Central memory CD4-positive, alpha-beta T cell (primary cell): ENCODE results near the gene C6orf136.
A peak's percentile ranks its signal among the peaks of the same experiment; 100 is the strongest.
"Not testable (repeated sequence)": the region's sequence is repeated elsewhere in the genome, so short reads cannot be mapped to it uniquely, and the experiment has no call there.

ENCODE experiments used
- DNase-seq: peaks from one replicate; pipeline ENCODE4 v3.0.0; 2022

C6orf136 gene

GRCh38 chr6:30664994-30665767 is 18.2 kb downstream of the C6orf136 start:
- DNase-seq = no peak

DNA sequence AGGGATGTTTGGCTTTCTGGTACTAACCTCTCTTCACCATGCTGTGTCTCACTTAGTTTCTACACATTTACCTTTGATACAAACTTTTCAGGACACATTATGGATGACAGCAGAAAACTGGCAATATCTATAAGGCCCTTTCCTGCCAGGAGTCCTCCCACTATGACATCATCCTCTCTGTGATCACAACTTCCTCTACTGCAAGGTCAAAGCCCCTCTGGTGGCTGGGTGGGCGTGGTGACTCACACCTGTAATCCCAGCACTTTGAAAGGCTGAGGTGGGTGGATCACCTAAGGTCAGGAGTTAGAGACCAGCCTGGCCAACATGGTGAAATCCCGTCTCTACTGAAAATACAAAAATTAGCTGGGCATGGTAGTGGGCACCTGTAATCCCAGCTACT is 19.4 kb downstream of the C6orf136 start:
- not testable (repeated sequence) for DNase-seq

DNA sequence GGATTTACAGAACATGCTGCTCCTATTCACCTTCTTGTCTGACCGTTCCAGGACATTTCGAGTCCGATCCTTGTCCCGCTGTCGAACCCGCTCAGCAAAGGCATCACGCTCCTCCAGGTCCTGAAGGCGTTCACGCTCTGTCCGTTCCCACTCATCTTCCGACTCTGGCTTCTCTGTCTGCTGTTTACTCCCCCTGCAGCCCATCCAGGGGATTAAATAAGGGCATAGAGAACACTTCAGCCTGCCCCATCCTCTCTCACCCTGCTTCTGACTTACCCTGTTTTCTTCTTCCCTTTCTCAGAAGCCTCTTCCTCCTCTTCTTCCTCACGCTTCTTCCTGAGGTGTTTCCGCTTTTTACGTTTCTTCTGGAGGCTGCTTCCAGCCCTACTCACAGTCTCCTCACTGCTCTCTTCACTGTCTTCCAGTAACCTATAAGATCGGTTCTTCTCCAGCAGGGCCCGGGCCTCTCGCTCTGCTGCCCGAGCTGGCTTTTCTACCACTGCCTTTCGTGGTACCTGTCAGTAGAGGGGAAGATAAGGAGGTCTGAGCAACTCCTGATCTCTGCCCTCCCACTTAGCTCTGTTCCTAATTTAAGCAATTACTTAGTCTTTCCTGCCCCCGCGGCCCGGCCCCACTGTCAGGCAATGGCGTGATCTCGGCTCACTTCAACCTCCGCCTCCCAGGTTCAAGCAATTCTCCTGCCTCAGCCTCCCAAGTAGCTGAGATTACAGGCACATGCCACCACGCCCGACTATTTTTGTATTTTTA is 24.0 kb downstream of the C6orf136 start:
- no peak for DNase-seq

- peak; percentile 84 for DNase-seq
These were observed 25.7 kb downstream of the C6orf136 start, which contains the start of gene DHX16 for GRCh38 chr6:30672445-30673253. TSS of gene DHX16 (minus strand) at chr6:30673006. CDS start at chr6:30672841, 165 bp downstream.

DNA sequence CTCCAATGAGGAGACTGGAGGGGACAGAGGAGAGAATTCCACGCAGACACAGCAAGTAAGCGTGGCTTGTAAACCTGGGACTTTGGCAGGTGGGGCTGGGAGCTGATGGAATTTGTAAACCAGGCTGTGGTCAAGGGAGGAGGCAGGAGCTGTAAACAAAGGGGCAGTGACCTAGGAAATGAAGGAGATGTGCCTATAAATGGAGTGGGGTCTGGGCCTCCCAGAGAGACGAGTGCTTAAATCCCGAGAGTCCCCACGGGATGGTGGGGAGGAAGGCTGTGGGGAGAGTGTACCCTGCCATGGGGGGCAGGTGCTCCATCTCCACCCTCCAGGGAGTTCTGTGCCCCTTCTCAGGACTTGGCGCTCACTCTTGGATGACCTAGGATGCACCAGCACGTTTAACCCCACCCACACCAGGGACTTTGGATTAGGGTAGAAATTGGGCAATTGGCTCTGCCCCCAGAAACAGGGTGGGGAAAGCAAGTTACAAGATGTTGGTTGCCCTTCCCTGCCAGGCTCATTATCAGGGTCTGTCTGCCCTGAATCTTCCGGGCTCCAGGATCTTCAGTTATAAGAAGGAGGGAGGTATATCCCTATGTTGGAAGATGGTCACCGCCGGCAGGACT is 29.8 kb downstream of the C6orf136 start:
- DNase-seq = no peak

DNA sequence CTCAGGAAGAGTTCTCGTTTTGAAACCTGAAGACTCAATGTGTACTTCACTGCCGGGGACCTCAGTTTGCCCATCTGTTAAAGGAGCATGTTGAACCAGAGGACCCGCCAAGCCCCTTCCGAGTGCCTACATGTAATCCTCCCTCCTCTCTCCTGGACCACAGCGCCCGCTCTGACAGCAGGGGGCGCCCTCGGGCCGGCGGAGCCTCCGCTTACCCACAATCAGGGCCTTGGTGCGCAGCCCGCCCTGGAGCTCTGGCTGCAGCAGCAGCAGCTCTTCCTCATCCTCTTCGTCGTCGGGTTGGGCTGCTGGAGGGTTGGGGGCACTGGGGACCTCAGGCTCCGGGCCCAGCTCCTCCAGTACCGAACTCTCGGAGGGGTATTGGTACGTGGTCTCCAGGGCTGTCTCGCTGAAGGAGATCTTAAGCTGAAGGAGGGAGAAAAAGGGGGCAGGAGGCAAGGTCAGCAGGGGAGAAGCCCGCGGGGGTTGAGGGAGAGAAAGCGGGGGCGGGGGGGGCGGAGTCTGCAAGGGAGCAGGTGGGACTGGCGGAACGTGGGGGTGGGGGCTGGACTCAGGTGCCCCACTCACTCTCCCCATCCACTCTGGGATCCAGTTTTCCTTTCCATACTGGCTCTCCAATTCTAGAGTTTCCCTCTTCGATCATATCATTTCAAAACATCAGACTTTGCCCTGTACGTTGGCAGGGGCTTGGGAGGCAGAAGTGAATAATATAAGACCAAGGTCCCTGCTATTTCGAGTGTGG is 32.2 kb downstream of the C6orf136 start:
- peak; percentile 87 for DNase-seq

DNA sequence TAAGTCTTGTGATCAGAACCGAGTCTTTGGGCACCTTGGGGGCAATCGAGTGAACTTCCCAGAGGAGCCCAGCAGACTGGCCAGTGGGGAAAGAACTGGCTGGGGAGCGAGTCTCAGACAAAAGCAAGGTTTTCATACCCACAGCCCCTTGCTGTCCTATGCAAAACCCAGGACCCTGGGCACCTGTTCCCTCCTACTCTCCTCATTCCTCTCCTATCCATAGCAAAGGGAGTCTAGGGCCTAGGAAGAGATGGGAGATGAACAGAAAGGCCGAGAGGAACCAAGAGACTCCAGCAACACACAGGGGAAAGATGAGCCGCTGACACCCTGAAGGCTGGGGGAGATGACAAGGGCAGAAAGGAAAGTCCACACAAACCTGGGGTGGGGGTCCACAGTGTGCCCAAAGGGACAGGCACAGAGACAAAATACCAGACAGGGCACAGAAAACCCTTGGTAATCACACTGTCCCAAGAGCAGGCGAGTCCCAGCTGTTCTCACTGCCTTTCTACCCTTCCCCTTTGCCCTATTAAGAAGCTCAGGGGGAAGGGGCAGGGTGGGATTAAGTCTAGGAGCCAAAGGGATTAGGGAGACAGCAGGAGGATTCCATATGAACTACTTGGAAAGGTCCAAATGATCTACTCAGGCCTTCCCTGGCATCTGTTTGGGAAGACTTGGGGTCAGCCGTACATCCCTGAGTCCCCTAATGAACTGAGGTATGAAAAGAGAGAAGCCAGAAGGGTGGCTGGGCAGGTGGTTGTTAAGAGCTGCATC is 33.0 kb downstream of the C6orf136 start:
- no peak for DNase-seq

- DNase-seq = no peak
These were observed 34.8 kb downstream of the C6orf136 start for GRCh38 chr6:30681766-30682142.

- peak; percentile 91 for DNase-seq
These were observed 35.5 kb downstream of the C6orf136 start for GRCh38 chr6:30682143-30683117.

DNA sequence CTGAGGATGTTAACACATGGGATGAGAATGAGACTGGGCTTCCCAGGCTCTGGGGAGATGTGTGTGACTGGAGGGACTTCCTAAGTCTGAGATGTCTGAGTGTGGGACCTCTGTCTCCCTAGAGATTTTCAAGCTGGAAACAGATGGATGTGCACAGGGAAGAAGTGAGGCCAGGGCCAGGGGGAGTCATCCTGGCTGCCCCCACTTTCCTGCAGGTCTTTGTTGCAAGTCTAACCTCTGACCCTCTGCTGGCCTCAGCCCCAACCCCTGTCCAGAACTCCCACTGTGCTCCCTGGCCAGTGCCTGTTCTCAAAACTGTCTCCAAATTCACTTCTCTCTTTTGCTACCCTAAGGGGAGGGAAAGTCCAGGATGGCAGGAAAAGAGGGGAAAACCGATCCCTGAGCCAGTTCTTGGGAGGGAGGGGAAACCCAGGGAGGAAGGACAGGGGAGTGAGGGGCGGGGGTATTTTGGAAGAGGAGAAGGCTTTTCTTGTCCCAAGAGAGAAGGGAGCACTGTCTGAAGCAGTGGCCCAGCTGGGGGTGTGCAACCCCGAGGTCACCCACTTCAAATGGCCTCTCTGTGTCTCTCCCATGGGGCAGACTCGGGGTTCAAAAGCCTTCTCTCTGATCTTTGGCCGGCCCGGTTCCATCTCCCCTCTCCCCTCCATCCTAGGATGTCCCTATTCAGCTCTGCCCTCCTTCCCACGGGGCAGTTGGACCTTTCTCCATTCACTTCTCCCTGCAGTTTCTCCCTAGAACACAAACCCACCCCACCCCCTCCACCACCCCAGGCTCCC is 36.4 kb downstream of the C6orf136 start:
- no peak for DNase-seq

- DNase-seq = no peak
These were observed 37.0 kb downstream of the C6orf136 start for GRCh38 chr6:30683980-30684338.

DNA sequence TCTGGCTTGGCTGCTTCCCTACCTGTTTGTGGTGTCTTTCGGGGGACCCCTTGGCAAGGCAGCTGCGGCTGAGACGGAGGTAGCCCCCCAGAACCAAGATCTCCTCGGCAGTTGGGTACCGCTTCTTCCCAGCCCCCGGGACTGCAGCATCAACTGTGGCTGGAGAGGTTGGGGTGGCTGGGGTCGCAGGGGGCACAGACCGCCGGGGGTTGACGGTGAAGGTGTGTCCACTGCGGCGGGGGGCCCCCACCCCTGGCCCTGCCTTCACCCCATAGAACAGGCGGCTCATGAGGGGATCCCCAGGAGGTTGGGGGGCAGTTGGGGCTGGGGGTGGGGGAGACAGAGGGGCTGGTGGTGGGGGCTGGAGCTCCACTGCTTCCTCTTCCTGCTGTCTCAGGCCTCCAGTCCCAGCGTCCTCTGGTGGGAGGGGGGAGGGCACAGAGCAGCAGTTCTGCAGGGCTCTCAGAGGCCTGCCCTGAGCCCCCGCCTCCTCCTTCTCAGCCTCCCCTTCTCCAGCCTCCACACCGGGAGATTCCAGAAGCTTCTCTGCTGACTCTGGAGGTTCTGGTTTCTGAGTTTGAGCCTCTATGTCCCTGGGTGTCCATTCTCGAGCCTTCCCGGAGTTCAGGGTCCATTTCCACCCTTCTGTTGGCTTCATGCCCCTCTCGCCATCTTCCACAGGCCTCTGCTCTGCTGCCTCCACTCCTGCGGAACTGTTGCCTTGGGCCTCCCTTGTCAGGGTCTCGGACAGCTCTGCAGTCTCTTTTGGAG is 37.6 kb downstream of the C6orf136 start:
- DNase-seq = peak; percentile 33

DNA sequence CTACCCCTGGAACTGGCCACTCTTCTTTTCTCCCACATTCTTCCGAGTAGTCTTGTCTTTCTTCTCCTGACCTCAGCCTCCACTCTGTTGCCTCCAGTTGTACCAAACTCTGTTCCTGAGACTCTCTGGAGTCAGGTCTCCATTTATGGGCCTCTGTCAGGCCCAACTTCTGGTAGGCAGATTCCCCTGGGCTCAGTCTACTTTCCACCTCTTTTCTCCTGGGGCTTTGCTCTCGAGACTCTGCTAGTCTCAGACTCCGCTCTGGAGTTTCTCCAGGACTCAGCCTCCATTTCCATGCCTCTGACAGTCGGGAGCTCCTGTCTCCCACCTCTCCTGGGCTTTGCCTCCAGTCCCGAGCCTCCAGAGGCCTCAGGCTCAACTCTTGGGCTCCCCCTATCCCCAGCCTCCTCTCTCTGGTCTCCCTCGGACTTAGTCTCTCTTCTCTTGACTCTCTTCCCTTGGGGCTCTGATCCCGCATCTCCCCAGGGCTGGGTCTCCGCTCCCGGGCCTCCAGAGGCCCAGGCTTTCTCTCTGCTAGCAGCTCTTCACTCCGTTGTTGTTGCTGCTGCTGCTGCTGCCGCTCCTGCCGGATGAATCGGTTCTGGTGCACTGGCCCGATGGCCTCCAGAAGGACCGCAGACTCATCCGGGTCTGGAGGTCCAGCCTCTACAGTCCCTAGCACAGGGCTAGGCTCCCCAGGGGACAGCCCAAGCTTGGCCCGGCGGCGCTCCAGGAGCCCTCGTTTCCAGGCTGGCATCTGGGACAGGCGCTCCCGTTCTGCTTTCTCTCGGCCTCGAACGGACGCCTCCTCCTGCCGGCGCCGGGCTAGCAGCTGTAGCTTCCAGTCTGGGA is 38.5 kb downstream of the C6orf136 start:
- no peak for DNase-seq

DNA sequence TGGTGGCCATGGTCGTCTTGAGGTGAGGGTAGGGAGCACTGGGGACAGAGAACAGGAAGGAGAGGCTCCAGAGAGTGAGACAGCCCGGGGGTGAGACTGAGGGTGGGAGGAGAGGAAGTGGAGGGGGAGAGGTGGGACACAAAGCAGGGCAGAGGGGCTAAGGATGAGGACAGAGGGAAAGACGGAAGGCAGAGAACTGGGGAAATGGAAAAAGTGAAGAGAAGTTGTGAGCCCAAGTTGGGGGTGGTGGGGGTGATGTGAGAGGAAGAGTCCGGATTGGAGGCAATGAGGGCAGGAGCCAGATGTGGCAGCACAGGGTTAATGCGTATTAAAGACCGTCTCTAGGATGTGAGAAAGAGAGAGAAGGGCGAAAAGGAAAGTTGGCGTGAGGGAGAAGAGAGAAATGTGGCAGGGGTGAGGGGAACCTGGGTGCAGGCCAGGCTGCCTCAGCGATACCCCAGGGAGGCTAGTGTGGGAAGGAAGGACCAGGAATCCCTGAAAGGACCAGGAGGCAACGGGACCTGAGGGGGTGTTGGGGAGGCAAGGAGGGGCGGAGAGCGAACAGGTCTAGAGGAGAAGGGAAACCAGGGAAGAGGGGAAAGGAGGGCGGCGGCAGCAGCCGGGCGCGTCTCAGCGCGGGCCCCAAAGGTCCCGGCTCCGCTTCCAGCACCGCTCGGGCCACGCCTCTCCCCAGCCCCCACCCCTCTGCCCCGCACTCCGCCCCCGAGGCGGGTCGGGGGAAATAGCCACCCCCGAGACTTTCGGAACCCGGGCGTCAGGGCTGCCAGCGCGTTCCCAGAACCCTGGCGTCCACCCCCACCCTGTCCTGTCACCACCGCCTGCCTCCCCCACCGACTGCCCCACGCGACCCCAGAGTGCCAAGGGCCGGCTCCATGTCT is 39.3 kb downstream of the C6orf136 start, which contains the start of gene PPP1R18:
Gene PPP1R18 (minus strand): TSS at position 637 of the 899 bp plus-strand sequence. CDS start 627 bp downstream, at position 10.
- peak; percentile 67 for DNase-seq

DNA sequence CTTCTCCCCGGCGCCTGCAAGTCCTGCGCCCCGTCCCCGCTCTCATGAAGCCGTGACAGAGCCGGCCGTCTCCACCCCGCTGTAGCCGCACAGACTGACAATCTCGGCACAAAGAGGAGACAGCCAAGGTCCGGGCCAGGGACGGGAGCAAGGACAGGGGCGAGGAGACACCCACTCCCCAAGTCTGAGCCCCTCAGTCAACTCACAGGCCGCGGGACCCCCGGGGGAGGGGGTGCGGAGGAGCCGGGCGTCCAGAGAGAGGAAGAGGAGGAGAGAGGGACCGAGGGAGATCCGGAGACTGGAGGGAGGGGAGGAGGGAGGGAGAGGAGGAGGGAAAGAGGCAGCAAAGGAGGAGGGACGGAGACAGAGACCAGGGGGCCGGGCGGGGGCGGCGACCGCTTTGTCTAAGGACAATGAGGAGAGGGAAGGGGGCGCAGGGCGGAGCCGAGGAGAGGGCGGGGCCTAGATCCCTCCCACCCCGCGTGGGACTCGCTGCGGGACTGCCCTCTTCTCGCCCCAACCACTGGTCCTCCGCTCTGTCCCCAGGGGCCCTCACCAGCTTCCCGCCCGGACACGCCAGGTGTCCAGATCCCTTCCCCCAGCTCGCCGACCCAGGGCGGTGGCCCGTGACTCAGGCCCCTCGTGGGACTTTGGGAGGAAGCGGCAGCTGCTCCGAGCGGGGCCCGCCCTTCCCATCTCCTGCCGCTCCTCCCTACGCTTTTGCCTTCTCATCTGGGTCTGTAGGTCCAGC is 40.1 kb downstream of the C6orf136 start:
- DNase-seq = peak; percentile 49
